ENCODE measurements around the gene TUBB1.

The TUBB1 gene

GRCh38 chr20:58992911-58993310 is 26.3 kb upstream of the TUBB1 start:
- H3F3A ChIP-seq (ENCODE audit: insufficient read depth), result peaks cover 43% of the 10 kb centered on the region
- H3K27me3 ChIP-seq (ENCODE audit: low read length), result no peaks in the 10 kb centered on the region
- H3K4me2 ChIP-seq (ENCODE audit: low read depth, low read length, poor library complexity, severe bottlenecking), result no peak overlapping the region
- no peaks in the 10 kb centered on the region for H3K9me2 ChIP-seq (replicated peaks; ENCODE audit: insufficient read depth, low read length)
- no peak overlapping the region for H2AFZ ChIP-seq (ENCODE audit: low read depth, low read length, severe bottlenecking)
- TF ChIP-seq CTCF (IDR thresholded peaks at IDR 0.05; ENCODE audit: insufficient read depth, low read length, poor library complexity, severe bottlenecking) (no peak), EZH2phosphoT487 (conservative IDR thresholded peaks at IDR 0.05; ENCODE audit: low read length) (no peak)
- H3K9ac ChIP-seq (ENCODE audit: low read length), result no peak overlapping the region
- no peak overlapping the region for H3K4me3 ChIP-seq (ENCODE audit: insufficient read depth, low read length, poor library complexity, severe bottlenecking)
- H4K20me1 ChIP-seq (ENCODE audit: low read depth, low read length), result no peaks in the 10 kb centered on the region
- H3K36me3 ChIP-seq (ENCODE audit: low read length), result peaks cover 22% of the 10 kb centered on the region
- H3K79me2 ChIP-seq (ENCODE audit: insufficient read depth, low read length), result no peaks in the 10 kb centered on the region
- no peaks in the 10 kb centered on the region for H3K9me3 ChIP-seq (ENCODE audit: insufficient read depth, low read length)
- H3K27ac ChIP-seq (ENCODE audit: low read depth, low read length), result peak overlapping the region; percentile 3; the same call in 1 of the 2 replicates

DNA sequence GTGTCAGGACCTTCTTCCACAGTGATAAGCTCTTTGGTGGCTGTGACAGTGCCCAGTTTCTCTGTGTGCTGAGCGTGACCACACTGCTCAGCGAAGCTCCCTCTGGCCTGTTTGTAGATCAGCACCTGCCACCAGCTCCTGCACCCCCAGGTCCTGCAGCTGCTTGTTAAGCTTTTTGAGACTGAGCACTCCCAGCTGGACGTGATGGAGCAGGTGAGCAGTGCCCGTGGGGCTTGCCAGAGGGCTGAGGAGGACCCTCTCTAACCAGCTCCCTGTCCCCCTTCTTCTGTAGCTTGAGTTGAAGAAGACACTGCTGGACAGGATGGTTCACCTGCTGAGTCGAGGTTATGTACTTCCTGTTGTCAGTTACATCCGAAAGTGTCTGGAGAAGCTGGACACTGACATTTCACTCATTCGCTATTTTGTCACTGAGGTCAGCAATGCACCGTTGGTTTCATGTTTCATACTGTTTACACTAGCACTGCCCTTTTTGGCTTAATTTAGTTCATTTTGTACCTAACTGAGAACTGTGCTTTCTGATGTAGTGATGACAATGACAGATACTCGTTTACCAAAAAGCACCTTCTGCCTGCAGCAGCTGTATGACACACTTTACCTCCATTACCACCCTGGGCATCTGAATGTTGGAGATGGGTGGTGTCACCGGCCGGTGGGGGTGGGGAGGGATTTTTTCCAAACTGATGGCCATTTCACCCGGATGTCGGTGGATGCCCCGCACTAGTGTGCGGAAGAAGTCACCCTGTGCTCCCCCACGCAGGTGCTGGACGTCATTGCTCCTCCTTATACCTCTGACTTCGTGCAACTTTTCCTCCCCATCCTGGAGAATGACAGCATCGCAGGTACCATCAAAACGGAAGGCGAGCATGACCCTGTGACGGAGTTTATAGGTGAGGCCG is 25.6 kb upstream of the TUBB1 start:
- H2AFZ ChIP-seq (ENCODE audit: low read depth, low read length, severe bottlenecking), result no peak overlapping the region
- H3K27me3 ChIP-seq (ENCODE audit: low read length), result no peaks in the 10 kb centered on the region
- no peaks in the 10 kb centered on the region for H4K20me1 ChIP-seq (ENCODE audit: low read depth, low read length)
- TF ChIP-seq CTCF (IDR thresholded peaks at IDR 0.05; ENCODE audit: insufficient read depth, low read length, poor library complexity, severe bottlenecking) (no peak), EZH2phosphoT487 (conservative IDR thresholded peaks at IDR 0.05; ENCODE audit: low read length) (no peak)
- H3K9me3 ChIP-seq (ENCODE audit: insufficient read depth, low read length), result no peaks in the 10 kb centered on the region
- peaks cover 22% of the 10 kb centered on the region for H3K36me3 ChIP-seq (ENCODE audit: low read length)
- no peaks in the 10 kb centered on the region for H3K9me2 ChIP-seq (replicated peaks; ENCODE audit: insufficient read depth, low read length)
- no peak overlapping the region for H3K4me2 ChIP-seq (ENCODE audit: low read depth, low read length, poor library complexity, severe bottlenecking)
- no peaks in the 10 kb centered on the region for H3K79me2 ChIP-seq (ENCODE audit: insufficient read depth, low read length)
- no peak overlapping the region for H3K4me3 ChIP-seq (ENCODE audit: insufficient read depth, low read length, poor library complexity, severe bottlenecking)
- H3F3A ChIP-seq (ENCODE audit: insufficient read depth), result peaks cover 43% of the 10 kb centered on the region
- no peak overlapping the region for H3K9ac ChIP-seq (ENCODE audit: low read length)
- peak overlapping the region; percentile 3; the same call in 1 of the 2 replicates for H3K27ac ChIP-seq (ENCODE audit: low read depth, low read length)

DNA sequence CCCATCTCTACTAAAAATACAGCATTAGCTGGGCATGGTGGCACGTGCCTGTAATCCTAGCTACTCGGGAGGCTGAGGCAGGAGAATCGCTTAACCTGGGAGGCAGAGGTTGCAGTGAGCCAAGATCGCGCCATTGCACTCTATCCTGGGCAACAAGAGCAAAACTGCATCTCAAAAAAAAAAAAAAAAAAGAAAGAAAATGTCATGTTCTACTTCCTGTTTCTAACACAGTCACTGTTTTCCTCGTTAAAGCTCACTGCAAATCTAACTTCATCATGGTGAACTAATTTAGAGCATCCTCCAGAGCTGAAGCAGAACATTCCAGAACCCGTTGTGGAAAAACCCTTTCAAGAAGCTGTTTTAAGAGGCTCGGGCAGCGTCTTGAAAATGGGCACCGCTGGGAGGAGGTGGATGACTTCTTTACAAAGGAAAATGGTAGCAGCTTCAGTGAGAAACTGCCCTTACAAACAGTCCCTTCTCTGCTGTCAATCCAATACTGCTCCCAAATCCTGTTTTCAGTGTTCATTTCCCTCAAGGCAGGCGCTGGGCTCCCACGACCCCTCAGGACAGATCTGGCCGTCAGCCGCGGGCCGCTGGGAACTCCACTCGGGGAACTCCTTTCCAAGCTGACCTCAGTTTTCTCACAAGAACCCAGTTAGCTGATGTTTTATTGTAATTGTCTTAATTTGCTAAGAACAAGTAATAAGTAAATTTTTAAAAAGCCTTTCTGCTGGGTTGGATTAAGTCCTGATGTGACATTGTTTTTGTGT is 24.7 kb upstream of the TUBB1 start:
- no peaks in the 10 kb centered on the region for H3K9me3 ChIP-seq (ENCODE audit: insufficient read depth, low read length)
- H3K27ac ChIP-seq (ENCODE audit: low read depth, low read length), result peak overlapping the region; percentile 16; the same call in 1 of the 2 replicates
- no peak overlapping the region for H3K4me3 ChIP-seq (ENCODE audit: insufficient read depth, low read length, poor library complexity, severe bottlenecking)
- H3K36me3 ChIP-seq (ENCODE audit: low read length), result peaks cover 19% of the 10 kb centered on the region
- H2AFZ ChIP-seq (ENCODE audit: low read depth, low read length, severe bottlenecking), result no peak overlapping the region
- no peaks in the 10 kb centered on the region for H3K9me2 ChIP-seq (replicated peaks; ENCODE audit: insufficient read depth, low read length)
- TF ChIP-seq EZH2phosphoT487 (conservative IDR thresholded peaks at IDR 0.05; ENCODE audit: low read length) (no peak), CTCF (IDR thresholded peaks at IDR 0.05; ENCODE audit: insufficient read depth, low read length, poor library complexity, severe bottlenecking) (no peak)
- H4K20me1 ChIP-seq (ENCODE audit: low read depth, low read length), result no peaks in the 10 kb centered on the region
- H3K27me3 ChIP-seq (ENCODE audit: low read length), result no peaks in the 10 kb centered on the region
- no peak overlapping the region for H3K9ac ChIP-seq (ENCODE audit: low read length)
- H3K79me2 ChIP-seq (ENCODE audit: insufficient read depth, low read length), result no peaks in the 10 kb centered on the region
- H3K4me2 ChIP-seq (ENCODE audit: low read depth, low read length, poor library complexity, severe bottlenecking), result no peak overlapping the region
- H3F3A ChIP-seq (ENCODE audit: insufficient read depth), result peaks cover 46% of the 10 kb centered on the region

All from SU-DHL-6 (cell line).